OCI-LY1 (cell line): ENCODE measurements around the gene BMP7.

Experiments used
- H2AFZ ChIP-seq: fragments of 200-600 bp; sonication (generic), shearing (Covaris generic); 2 replicates; pipeline ENCODE4 v1.6.0; 2014; ENCODE audit warnings: antibody characterized with exemption, mild to moderate bottlenecking, low read length
- H3F3A ChIP-seq: fragments of 200-600 bp; sonication (generic), shearing (Covaris generic); 2 replicates; pipeline ENCODE4 v1.6.0; 2014; ENCODE audit warnings: mild to moderate bottlenecking, antibody characterized with exemption, low read length, moderate library complexity; ENCODE audit not compliant: insufficient read depth
- H3K27ac ChIP-seq: fragments of 200-600 bp; sonication (generic); 2 replicates; pipeline ENCODE4 v1.5.1; 2014; ENCODE audit warnings: low read length, mixed run types, mild to moderate bottlenecking, low read depth; ENCODE audit not compliant: poor library complexity, severe bottlenecking
- H3K27me3 ChIP-seq: fragments of 200-600 bp; sonication (generic); 2 replicates; pipeline ENCODE4 v1.6.0; 2014; ENCODE audit warnings: antibody characterized with exemption, mild to moderate bottlenecking, low read length, moderate library complexity; ENCODE audit not compliant: insufficient read depth
- H3K36me3 ChIP-seq: fragments of 200-600 bp; sonication (generic); 2 replicates; pipeline ENCODE4 v1.6.1; 2014; ENCODE audit warnings: mild to moderate bottlenecking, antibody characterized with exemption, low read length, moderate library complexity, mixed read lengths; ENCODE audit not compliant: insufficient read depth
- H3K4me1 ChIP-seq: fragments of 200-600 bp; sonication (generic); 2 replicates; pipeline ENCODE4 v1.5.1; 2014; ENCODE audit warnings: mild to moderate bottlenecking, low read length, moderate library complexity; ENCODE audit not compliant: insufficient read depth, severe bottlenecking
- H3K4me2 ChIP-seq: fragments of 200-600 bp; sonication (generic), shearing (Covaris generic); 2 replicates; pipeline ENCODE4 v1.6.1; 2014; ENCODE audit warnings: low read length
- H3K4me3 ChIP-seq: fragments of 200-600 bp; sonication (generic); 2 replicates; pipeline ENCODE4 v1.5.1; 2014; ENCODE audit warnings: low read length, low read depth, mild to moderate bottlenecking, mixed read lengths; ENCODE audit not compliant: poor library complexity, severe bottlenecking
- H3K79me2 ChIP-seq: fragments of 200-600 bp; shearing (Covaris generic); 2 replicates; pipeline ENCODE4 v1.6.1; 2016; ENCODE audit warnings: mixed run types, low read length, mixed read lengths; ENCODE audit not compliant: insufficient read depth
- H3K9ac ChIP-seq: fragments of 200-600 bp; sonication (generic), shearing (Covaris generic); 2 replicates; pipeline ENCODE4 v1.6.1; 2014; ENCODE audit warnings: mild to moderate bottlenecking, low read length, mixed read lengths
- H3K9me2 ChIP-seq: fragments of 200-600 bp; sonication (generic), shearing (Covaris generic); 2 replicates; pipeline ENCODE4 v1.6.1; 2014; ENCODE audit warnings: low read depth, mild to moderate bottlenecking, low read length, mixed read lengths
- H3K9me3 ChIP-seq: fragments of 200-600 bp; shearing (Covaris generic); 2 replicates; pipeline ENCODE4 v1.6.1; 2014; ENCODE audit warnings: low read length, mixed read lengths
- H4K20me1 ChIP-seq: fragments of 200-600 bp; sonication (generic), shearing (Covaris generic); 2 replicates; pipeline ENCODE4 v1.6.0; 2016; ENCODE audit warnings: mild to moderate bottlenecking, low read length; ENCODE audit not compliant: insufficient read depth
- EZH2 ChIP-seq: fragments of 200-600 bp; sonication (generic), shearing (Covaris generic); IDR thresholded peaks from 2 replicates; pipeline ENCODE4 v1.8.0; 2017; ENCODE audit warnings: borderline replicate concordance, mixed run types, mild to moderate bottlenecking, antibody characterized with exemption, low read length, moderate library complexity, mixed read lengths
- TF ChIP-seq, protein P1 (sequence below): fragments of 200-600 bp; sonication (generic), shearing (Covaris generic); IDR thresholded peaks from 2 replicates; pipeline ENCODE4 v1.5.1; 2017; ENCODE audit warnings: mild to moderate bottlenecking, antibody characterized with exemption, low read length, moderate library complexity, mixed read lengths

The BMP7 gene

DNA sequence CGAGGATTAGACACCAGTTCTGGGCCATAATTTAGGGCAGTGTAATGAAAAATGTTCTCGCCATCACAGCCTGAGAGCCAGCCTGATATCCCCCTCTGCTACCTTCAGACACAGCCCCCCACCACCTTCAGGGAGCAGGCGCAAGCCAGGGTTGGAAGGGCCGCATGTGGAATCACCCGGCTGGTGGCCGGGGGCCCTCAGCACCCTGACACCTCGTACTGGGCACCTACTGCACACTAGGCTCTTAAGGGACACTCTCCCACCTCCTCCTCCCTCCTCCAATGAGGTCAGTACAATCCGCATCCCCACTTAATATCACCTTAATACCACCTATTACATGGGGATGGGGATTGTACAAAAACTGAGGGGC lies 55.5 kb downstream of the BMP7 start:
- Histone ChIP-seq H3F3A (0 out of 2 replicates have a peak, but pooled peaks cover 3% of the 10 kb centered on the region), H3K36me3 (peaks cover 98% of the 10 kb centered on the region), H3K79me2 (peaks cover 28% of the 10 kb centered on the region), H3K27me3 (no peaks in the 10 kb centered on the region), H3K27ac (no peak overlapping the region), H4K20me1 (no peaks in the 10 kb centered on the region), H3K9ac (no peak overlapping the region), H2AFZ (no peak overlapping the region), H3K9me3 (no peaks in the 10 kb centered on the region), H3K4me1 (peaks cover 2% of the 10 kb centered on the region), H3K9me2 (no peaks in the 10 kb centered on the region), H3K4me2 (no peak overlapping the region), H3K4me3 (no peak overlapping the region)
- no peak for TF ChIP-seq EZH2
- TF ChIP-seq, protein P1, sequence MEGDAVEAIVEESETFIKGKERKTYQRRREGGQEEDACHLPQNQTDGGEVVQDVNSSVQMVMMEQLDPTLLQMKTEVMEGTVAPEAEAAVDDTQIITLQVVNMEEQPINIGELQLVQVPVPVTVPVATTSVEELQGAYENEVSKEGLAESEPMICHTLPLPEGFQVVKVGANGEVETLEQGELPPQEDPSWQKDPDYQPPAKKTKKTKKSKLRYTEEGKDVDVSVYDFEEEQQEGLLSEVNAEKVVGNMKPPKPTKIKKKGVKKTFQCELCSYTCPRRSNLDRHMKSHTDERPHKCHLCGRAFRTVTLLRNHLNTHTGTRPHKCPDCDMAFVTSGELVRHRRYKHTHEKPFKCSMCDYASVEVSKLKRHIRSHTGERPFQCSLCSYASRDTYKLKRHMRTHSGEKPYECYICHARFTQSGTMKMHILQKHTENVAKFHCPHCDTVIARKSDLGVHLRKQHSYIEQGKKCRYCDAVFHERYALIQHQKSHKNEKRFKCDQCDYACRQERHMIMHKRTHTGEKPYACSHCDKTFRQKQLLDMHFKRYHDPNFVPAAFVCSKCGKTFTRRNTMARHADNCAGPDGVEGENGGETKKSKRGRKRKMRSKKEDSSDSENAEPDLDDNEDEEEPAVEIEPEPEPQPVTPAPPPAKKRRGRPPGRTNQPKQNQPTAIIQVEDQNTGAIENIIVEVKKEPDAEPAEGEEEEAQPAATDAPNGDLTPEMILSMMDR: no peak

DNA sequence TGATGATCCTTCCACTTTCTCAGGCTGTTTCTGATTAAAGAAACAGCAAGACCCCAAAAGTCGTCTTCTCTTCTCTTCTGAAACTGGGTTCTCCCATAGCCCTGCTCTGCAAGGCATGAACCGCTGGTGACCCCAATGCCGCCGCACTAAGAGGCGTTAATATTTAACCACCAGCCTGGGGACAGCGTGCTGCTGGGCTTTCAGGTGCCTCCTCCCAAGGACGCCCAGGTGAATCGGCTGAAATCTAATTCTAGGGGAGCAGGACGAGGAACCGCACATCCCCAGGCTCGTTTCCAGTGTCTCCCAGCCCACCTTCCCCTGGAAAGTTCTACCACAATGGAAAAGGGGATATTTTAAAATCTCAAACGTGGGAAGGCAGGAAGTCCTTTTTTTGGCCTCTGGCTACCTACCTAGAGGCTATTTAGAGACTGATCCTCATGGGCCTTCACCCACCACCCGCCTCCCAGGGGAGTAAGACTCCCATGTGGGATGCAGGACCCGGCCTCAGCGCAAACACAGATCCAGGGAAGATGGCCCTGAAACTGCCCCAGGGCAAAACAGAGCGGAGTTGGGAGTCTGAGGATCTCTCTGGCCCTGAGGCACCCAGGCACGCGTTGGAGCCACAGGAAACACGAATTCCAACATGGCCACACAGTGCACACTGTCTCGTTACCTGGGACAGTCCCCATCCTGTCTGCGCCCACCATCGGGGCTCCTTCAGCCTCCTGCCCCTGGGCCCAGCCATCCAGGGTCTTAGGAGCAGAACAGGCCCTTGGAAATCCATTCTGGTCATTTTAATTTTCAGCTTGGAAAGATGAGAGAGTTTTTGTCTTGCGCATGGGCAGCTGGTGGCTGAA lies 56.2 kb downstream of the BMP7 start:
- H3K9me3 ChIP-seq: no peaks in the 10 kb centered on the region
- no peak overlapping the region for H3K4me2 ChIP-seq
- no peak overlapping the region for H2AFZ ChIP-seq
- no peak overlapping the region for H3K27ac ChIP-seq
- no peaks in the 10 kb centered on the region for H3K4me1 ChIP-seq
- H3K9me2 ChIP-seq: no peaks in the 10 kb centered on the region
- H4K20me1 ChIP-seq: no peaks in the 10 kb centered on the region
- no peak overlapping the region for H3K4me3 ChIP-seq
- H3K36me3 ChIP-seq: peaks cover 98% of the 10 kb centered on the region
- TF ChIP-seq EZH2: no peak
- TF ChIP-seq, protein P1: no peak
- no peaks in the 10 kb centered on the region for H3F3A ChIP-seq
- no peak overlapping the region for H3K9ac ChIP-seq
- peaks cover 27% of the 10 kb centered on the region for H3K79me2 ChIP-seq
- H3K27me3 ChIP-seq: no peaks in the 10 kb centered on the region

DNA sequence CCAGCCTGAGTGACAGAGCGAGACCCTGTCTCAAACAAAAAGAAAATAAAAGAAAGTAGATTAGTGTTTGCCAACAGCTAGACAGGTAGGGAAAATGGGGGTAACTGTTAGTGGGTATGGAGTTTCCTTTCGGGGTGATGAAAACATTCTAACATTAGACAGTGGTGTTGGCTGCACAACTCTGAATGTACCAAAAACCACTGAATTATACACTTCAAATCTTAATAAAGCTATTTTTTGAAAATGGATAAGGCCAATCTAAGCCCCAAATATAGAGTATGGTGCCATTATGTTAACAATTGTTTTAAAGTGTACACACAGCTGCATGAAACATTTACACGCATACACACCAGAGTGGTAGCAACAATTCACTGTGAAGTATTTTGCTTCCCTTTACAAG lies 57.0 kb downstream of the BMP7 start:
- Histone ChIP-seq H3K27me3 (no peaks in the 10 kb centered on the region), H3K27ac (no peak overlapping the region), H4K20me1 (no peaks in the 10 kb centered on the region), H3K79me2 (peaks cover 19% of the 10 kb centered on the region), H3K4me1 (no peaks in the 10 kb centered on the region), H3K9me3 (no peaks in the 10 kb centered on the region), H3K9me2 (no peaks in the 10 kb centered on the region), H3K9ac (no peak overlapping the region), H3K4me2 (no peak overlapping the region), H3K36me3 (peaks cover 98% of the 10 kb centered on the region), H3K4me3 (no peak overlapping the region), H3F3A (no peaks in the 10 kb centered on the region), H2AFZ (no peak overlapping the region)
- no peak for TF ChIP-seq EZH2
- TF ChIP-seq, protein P1: no peak
